Kidney (tissue), 14 donors: ENCODE measurements around the gene RHBDL3. TPM values are rescaled to one million over a fixed set of nuclear protein-coding genes. Genes with fewer than 3 reads are reported as not detected.

Source experiments
- DNase-seq, 5 donors: peaks; one replicate each; pipeline ENCODE4 v3.0.0-alpha.2; 2013 to 2020
- FAIRE-seq: peaks from 2 replicates; lab custom pipeline; 2012; peaks lifted over from hg19 to GRCh38; lab: Jason Lieb, UNC
- H3K27ac ChIP-seq, 2 donors: one replicate each; pipeline ENCODE4 v1.7.0; 2013; ENCODE audit warnings: low read depth in 2 of 2, low read length in 2 of 2, inconsistent platforms in 1 of 2
- H3K27me3 ChIP-seq: one replicate; pipeline ENCODE4 v1.7.1; 2013; ENCODE audit warnings: low read length, inconsistent platforms; ENCODE audit not compliant: control insufficient read depth, insufficient read depth
- H3K36me3 ChIP-seq, 3 donors: one replicate each; pipeline versions ENCODE4 v1.7.0 to v1.7.1; 2013; ENCODE audit warnings: low read length in 3 of 3, control low read depth in 1 of 3, inconsistent platforms in 1 of 3; ENCODE audit not compliant: insufficient read depth in 3 of 3, control insufficient read depth in 2 of 3
- H3K4me1 ChIP-seq, 3 donors: one replicate each; pipeline versions ENCODE4 v1.7.0 to v1.7.1; 2013; ENCODE audit warnings: low read length in 3 of 3, inconsistent platforms in 1 of 3, low read depth in 1 of 3; ENCODE audit not compliant: control insufficient read depth in 2 of 3, insufficient read depth in 2 of 3
- H3K4me3 ChIP-seq, 3 donors: one replicate each; pipeline versions ENCODE4 v1.7.0 to v1.8.1; 2013; ENCODE audit warnings: low read length in 3 of 3, control low read depth in 1 of 3, inconsistent platforms in 1 of 3
- H3K9ac ChIP-seq, 3 donors: one replicate each; pipeline versions ENCODE4 v1.7.0 to v1.7.1; 2013; ENCODE audit warnings: low read length in 3 of 3, control low read depth in 1 of 3, inconsistent platforms in 1 of 3
- H3K9me3 ChIP-seq, 3 donors: one replicate each; pipeline versions ENCODE4 v1.7.0 to v1.7.1; 2013; ENCODE audit warnings: low read length in 3 of 3, control low read depth in 1 of 3, inconsistent platforms in 1 of 3; ENCODE audit not compliant: control insufficient read depth in 2 of 3, insufficient read depth in 1 of 3
- intact Hi-C: fragments of 100-400 bp; cut with DNase I; formaldehyde crosslinking; loops from one replicate; pipeline ENCODE4 v1.11.1; 2022
- polyA plus RNA-seq: library from polyadenylated mRNA; stranded (reverse); fragments of 350-450 nt; fragmentation: Illumina TruSeq; extraction: RNeasy Lipid Tissue Mini Kit (QIAGEN cat#74804); gene quantifications from one replicate; pipeline ENCODE4 v1.2.3, GENCODE V29; 2014; ENCODE audit warnings: low read depth, low replicate concordance; ENCODE audit not compliant: insufficient read depth
- total RNA-seq: library from RNA; stranded (reverse); fragmentation: NEBNext Ultra II Directional; extraction: Animal tissue kit (Norgen Biotek cat#: 25700); gene quantifications from one replicate; pipeline ENCODE4 v1.2.1, GENCODE V29; 2021
- TF ChIP-seq, protein P1 (sequence below): IDR thresholded peaks from 3 replicates; pipeline ENCODE4 v1.5.1; 2012; ENCODE audit warnings: mild to moderate bottlenecking, moderate library complexity, borderline replicate concordance; ENCODE audit not compliant: insufficient read depth; ENCODE audit errors: extremely low read depth
- donor health status: control.
- donor health status: control.
- donor health status: control.
- donor health status: control.
- donor health status: control.
- donor health status: DM: yes; HTN: yes; CAD: no.
- donor health status: Normal renal cell carcinoma (clear cell type).

RHBDL3 gene
- total and polyA plus RNA-seq, 2 donors from 2014 or later: 0.11 to 0.13 TPM

DNA sequence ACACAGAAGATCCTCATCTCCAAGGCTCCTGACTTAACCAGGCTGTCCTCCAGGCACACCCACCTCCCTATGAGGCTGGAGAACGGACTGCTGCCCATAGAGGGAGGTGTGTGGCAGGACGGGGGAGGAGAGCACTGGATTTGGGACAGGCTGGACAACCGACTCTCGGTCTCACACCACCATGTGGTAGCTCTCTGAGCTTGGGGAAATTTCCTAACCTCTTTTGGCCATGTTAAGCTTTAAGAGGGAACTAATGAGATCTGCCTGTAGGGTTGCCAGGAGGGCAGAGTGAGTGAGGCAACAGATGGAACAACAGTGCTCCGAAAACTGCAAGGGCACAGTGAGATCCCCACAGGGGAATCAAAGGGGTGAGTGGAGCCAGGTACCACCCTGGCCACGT lies 32.7 kb downstream of the RHBDL3 start:
- no peak for DNase-seq
- Histone ChIP-seq H3K36me3 (no peaks in the 10 kb centered on the region), H3K9ac (no peak overlapping the region), H3K9me3 (no peaks in the 10 kb centered on the region), H3K4me1 (peaks cover 0 to 3% (median 0%) of the 10 kb centered on the region in 3 donors), H3K4me3 (no peak overlapping the region), H3K27ac (no peak overlapping the region), H3K27me3 (no peaks in the 10 kb centered on the region)
- TF ChIP-seq, protein P1, sequence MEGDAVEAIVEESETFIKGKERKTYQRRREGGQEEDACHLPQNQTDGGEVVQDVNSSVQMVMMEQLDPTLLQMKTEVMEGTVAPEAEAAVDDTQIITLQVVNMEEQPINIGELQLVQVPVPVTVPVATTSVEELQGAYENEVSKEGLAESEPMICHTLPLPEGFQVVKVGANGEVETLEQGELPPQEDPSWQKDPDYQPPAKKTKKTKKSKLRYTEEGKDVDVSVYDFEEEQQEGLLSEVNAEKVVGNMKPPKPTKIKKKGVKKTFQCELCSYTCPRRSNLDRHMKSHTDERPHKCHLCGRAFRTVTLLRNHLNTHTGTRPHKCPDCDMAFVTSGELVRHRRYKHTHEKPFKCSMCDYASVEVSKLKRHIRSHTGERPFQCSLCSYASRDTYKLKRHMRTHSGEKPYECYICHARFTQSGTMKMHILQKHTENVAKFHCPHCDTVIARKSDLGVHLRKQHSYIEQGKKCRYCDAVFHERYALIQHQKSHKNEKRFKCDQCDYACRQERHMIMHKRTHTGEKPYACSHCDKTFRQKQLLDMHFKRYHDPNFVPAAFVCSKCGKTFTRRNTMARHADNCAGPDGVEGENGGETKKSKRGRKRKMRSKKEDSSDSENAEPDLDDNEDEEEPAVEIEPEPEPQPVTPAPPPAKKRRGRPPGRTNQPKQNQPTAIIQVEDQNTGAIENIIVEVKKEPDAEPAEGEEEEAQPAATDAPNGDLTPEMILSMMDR: no peak
- intact Hi-C loops: no loop called here
- no peak for FAIRE-seq

DNA sequence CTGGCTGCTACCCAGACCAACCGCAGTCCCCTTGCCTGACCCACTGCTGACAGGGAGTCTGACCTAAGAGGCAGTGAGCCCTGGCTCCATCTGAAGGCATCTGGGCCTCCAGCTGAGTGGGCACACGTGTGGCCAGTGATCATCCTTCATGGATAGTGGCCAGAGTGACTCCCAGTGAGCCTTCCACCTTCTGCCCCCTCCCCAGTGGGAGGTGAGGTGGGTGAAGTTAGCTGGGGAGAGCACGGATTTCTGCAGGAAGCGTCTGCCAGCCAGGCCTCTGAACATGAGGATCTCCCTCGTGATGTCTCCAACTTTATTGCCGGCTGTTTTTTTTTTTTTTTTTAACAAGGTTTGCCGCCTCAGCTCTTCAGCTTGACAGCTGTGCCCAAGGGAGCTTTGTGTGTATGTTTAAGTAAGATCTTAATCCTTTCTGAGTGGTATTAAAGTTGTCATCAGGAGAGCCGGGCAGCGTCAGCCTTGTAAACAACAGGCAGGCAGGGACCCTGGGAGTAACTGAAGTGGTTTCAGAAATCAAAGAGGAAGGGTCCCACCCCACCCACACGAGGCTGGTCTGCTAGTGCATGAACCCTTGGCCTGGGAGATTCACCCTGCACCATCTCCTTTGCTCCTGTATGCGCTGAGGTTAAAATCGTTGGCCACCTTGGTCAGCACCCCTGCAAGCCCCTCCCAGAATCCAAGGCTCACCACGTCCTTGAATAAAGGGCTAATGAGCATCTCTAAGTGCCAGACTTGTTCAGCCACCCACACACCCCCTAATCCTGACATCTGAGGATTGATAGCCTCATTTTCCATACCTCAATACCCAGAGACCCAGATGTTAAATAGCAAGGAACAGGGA lies 33.3 kb downstream of the RHBDL3 start:
- H3K9me3 ChIP-seq: no peaks in the 10 kb centered on the region
- no peaks in the 10 kb centered on the region for H3K27me3 ChIP-seq
- no peak overlapping the region for H3K27ac ChIP-seq
- no peak overlapping the region for H3K9ac ChIP-seq
- intact Hi-C loops: no loop called here
- H3K4me1 ChIP-seq: peaks cover 0 to 3% (median 0%) of the 10 kb centered on the region in 3 donors
- FAIRE-seq (no peak), DNase-seq (no peak)
- no peak overlapping the region for H3K4me3 ChIP-seq
- no peaks in the 10 kb centered on the region for H3K36me3 ChIP-seq
- TF ChIP-seq, protein P1: no peak

DNA sequence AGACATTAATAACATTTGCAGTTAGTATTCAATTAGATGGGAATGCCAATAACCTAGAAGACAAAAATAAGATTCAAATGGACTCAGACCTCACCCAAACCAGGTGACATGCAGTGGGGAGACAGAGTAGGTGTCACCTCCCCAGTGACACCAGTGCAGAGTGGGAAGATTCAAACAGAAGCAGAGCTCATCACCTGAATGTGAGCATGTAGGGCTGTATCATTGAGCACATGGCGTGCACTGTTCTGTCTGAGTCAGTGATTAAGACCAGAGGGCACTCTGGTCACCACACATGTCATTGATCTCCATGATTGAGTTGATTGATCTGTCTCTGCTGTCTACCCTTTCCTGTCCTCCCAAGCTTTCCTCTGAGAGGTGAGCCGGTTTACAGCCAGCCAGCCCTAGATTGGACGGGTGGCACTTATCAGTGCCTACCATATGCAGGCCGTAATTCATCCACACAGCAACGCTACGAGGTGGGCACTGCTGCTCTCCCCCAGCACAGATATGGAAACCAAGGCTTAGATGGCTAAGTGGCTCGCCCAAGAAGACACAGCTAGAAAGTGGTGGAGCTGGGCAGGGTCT lies 34.0 kb downstream of the RHBDL3 start:
- no peak overlapping the region for H3K4me3 ChIP-seq
- TF ChIP-seq, protein P1: no peak
- H3K9ac ChIP-seq: no peak overlapping the region
- FAIRE-seq (no peak), DNase-seq (no peak)
- intact Hi-C loops: no loop called here
- H3K27me3 ChIP-seq: no peaks in the 10 kb centered on the region
- H3K27ac ChIP-seq: no peak overlapping the region
- H3K4me1 ChIP-seq: peaks cover 0 to 3% (median 0%) of the 10 kb centered on the region in 3 donors
- H3K36me3 ChIP-seq: no peaks in the 10 kb centered on the region
- no peaks in the 10 kb centered on the region for H3K9me3 ChIP-seq
